ENCODE measurements around the gene SH3PXD2B.
A peak's percentile ranks its signal among the peaks of the same experiment; 100 is the strongest.
"Not testable (repeated sequence)": the region's sequence is repeated elsewhere in the genome, so short reads cannot be mapped to it uniquely, and the experiment has no call there.

The SH3PXD2B gene

DNA sequence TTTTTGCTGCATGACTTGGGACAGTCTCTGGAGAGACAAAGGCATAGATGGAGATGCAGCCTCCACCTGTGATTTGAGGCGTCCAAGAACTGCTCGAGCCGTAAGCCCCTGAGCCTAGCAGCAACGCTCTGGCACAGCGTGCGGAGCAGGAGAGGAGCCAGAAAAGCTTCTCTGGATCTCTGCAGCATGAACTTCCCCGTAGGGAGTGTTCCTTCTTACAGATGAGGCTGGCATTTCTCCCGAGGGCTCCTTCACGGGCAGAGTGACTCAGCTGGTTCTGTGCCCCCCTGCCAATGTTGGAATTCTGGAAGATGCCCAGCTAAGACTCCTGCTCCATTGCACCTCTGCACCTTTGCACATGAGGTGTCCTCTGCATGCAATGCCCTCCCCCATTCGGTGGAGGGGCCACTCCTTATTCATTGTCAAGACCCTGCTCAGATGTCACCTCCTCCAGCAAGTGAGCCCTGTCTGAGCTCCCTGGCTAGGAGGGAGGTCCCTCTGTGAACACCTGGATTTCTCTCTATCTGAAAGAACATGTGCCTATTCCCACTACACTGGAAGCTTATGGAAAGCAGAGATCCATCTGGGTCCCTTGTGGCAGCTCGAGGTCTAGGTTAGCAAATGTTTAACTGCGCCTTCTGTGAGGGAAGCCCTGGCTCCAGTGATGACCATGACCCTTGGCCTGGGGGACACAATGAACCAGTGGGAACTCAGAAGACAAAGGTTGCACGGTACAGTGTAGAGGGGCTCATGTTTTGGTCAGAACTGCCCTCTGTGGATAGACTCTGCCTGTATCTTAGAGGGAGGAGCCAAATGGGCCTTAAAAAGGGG is 39.6 kb downstream of the SH3PXD2B start:
- Histone ChIP-seq H3K4me1 (peaks cover 90% of the 10 kb centered on the region), H3K27me3 (no peaks in the 10 kb centered on the region), H4K20me1 (peaks cover 8% of the 10 kb centered on the region; the same call in 1 of the 2 replicates), H3K9ac (no peak overlapping the region; the same call in 1 of the 2 replicates), H3K4me3 (no peak overlapping the region), H3K36me3 (peaks cover 5% of the 10 kb centered on the region; the same call in 1 of the 2 replicates), H3K9me3 (no peaks in the 10 kb centered on the region), H3K27ac (no peak overlapping the region), H3K4me2 (peak overlapping the region; percentile 72)
- TF ChIP-seq Cebpa-rat (IDR thresholded peaks at IDR 0.05), result no peak

DNA sequence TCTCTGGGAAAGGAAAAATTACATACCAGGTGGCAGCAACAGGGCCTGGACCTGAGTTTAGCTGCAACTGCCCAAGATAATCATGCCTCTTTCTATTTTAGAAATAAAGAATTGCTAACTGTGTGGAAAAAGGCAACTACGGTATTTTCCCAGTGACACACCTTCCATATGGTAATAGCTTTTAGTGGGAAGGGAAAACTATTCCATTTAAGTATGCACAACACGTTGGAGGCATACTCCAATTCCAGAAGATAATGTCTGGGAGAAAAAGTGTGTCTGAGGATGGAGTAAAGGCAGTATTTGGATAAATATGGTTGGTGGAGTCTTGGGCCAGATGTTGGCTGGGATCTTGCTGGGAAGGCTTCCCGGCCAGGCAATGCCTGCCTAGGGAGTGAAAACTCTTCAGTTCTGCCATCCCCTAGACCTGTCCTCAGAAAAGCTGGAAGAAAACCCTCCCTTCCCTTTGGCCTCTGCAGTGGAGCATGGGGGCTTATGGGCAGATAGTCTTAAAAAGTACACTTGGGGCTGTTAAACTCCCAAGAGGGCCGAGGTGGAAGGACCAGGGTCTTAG is 40.6 kb downstream of the SH3PXD2B start:
- H3K9ac ChIP-seq, result no peak overlapping the region; the same call in 1 of the 2 replicates
- H3K4me2 ChIP-seq, result peak overlapping the region; percentile 72
- H3K4me3 ChIP-seq, result no peak overlapping the region
- H3K4me1 ChIP-seq, result peaks cover 82% of the 10 kb centered on the region
- H3K9me3 ChIP-seq, result no peaks in the 10 kb centered on the region
- peaks cover 8% of the 10 kb centered on the region; the same call in 1 of the 2 replicates for H4K20me1 ChIP-seq
- H3K27me3 ChIP-seq, result no peaks in the 10 kb centered on the region
- TF ChIP-seq Cebpa-rat (IDR thresholded peaks at IDR 0.05), result no peak
- H3K27ac ChIP-seq, result peak overlapping the region; percentile 70; the same call in 1 of the 2 replicates
- peaks cover 5% of the 10 kb centered on the region; the same call in 1 of the 2 replicates for H3K36me3 ChIP-seq

DNA sequence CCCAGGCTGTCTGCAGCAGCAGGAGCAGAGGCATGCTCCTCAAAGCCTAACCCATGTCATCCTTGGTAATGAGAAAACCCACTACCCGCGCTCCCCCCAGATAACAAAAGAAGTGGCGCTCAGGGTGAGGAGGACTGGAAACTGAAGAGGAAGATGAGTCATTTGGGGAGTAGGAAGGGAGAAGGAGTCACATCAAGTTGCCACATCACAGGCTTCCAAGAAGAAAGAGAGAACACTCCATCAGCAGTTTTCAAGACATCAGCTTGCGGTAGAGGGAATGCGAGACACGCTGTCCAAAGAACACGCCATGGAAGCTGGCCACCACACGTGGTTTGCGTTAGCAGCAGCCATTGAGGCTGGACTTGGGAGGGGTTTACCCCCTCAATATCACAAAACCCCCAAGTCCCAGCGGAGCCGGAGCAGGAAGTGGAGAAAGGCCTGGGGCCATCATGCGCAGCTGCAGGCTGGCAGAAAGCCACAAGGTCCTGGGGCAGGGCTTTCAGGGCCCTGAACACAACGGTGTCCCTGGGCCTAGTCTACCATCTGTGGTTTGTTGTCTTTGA is 41.5 kb downstream of the SH3PXD2B start:
- Histone ChIP-seq H4K20me1 (peaks cover 8% of the 10 kb centered on the region; the same call in 1 of the 2 replicates), H3K4me2 (peak overlapping the region; percentile 72), H3K4me3 (peak overlapping the region; percentile 4; the same call in 1 of the 2 replicates), H3K27me3 (no peaks in the 10 kb centered on the region), H3K36me3 (no peaks in the 10 kb centered on the region), H3K27ac (peak overlapping the region; percentile 70), H3K9ac (peak overlapping the region; percentile 20; the same call in 1 of the 2 replicates), H3K9me3 (no peaks in the 10 kb centered on the region), H3K4me1 (peaks cover 73% of the 10 kb centered on the region)
- peak; percentile 24; the same call in 1 of the 2 replicates for TF ChIP-seq Cebpa-rat (IDR thresholded peaks at IDR 0.05)

DNA sequence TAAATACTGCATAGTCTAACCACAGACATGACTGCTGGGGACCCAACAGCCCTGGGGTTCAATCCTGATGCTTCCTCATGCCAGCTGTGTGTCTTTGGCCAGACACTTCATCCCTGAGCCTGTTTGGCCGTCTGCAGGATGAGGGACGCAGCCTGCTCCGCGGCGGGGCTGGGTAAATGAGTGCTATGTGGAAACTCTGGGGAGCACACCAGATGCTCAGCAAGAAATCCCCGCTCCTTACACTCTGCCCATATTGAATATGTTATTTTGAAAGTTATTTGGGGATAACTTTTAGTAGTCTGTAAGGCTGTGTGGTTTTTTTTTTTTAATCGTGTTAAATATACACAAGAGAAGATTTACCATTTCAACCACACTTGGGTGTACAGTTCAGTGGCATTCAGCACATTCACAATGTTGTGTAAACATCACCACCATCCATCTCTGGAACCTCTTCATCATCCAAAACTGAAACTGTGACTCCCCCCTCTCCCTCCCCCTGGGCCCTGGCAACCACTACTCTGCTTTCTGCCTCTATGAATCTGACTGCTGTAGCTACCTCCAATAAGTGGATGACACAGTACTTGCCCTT is 42.7 kb downstream of the SH3PXD2B start:
- Histone ChIP-seq H3K27me3 (no peaks in the 10 kb centered on the region), H3K4me2 (peak overlapping the region; percentile 72), H4K20me1 (peaks cover 8% of the 10 kb centered on the region; the same call in 1 of the 2 replicates), H3K4me1 (peaks cover 64% of the 10 kb centered on the region), H3K9ac (peak overlapping the region; percentile 8; the same call in 1 of the 2 replicates), H3K27ac (peak overlapping the region; percentile 70; the same call in 1 of the 2 replicates), H3K9me3 (no peaks in the 10 kb centered on the region), H3K36me3 (no peaks in the 10 kb centered on the region), H3K4me3 (no peak overlapping the region)
- no peak for TF ChIP-seq Cebpa-rat (IDR thresholded peaks at IDR 0.05)

DNA sequence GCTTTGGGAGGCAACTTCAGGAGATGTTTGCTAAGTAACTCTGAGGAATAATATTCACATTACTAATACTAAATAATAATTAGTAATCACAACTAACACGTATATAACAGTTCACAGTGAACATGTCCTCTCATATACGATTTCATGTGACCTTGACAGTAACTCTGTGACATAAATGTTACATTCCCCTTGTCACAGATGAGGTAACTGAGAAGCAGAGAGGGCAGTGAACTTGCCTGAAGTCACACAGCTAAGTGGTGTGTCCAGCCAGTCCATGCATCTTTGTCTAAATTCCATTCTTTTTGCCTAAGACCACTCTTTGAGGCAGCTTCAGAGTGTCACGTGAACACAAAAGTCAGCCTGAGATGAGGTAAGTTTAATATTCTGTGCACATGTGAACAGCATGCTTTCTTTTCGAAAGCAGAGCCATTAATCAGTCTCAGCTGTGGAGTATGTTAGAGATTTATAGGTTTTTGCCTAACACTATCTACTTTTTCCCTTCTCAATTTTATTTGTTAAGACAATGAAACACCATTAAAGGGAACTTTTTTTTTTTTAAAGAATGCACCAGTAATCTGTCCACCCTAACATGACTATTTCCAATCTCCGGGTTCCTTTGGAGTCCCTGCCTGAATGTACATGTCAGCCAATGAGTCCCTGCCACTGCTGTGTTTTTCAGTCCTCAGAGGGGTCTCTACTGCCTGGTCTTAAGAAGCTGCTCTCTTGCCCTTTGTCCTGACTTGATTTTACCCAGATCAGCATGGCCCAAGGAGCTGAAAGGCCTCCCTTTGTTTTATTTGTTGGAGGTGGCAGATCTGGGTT is 43.5 kb downstream of the SH3PXD2B start:
- Histone ChIP-seq H4K20me1 (peaks cover 8% of the 10 kb centered on the region; the same call in 1 of the 2 replicates), H3K9ac (peak overlapping the region; percentile 8; the same call in 1 of the 2 replicates), H3K9me3 (no peaks in the 10 kb centered on the region), H3K27ac (peak overlapping the region; percentile 70; the same call in 1 of the 2 replicates), H3K4me2 (peak overlapping the region; percentile 72), H3K27me3 (no peaks in the 10 kb centered on the region), H3K36me3 (no peaks in the 10 kb centered on the region), H3K4me1 (peaks cover 63% of the 10 kb centered on the region), H3K4me3 (no peak overlapping the region)
- TF ChIP-seq Cebpa-rat (IDR thresholded peaks at IDR 0.05), result no peak

DNA sequence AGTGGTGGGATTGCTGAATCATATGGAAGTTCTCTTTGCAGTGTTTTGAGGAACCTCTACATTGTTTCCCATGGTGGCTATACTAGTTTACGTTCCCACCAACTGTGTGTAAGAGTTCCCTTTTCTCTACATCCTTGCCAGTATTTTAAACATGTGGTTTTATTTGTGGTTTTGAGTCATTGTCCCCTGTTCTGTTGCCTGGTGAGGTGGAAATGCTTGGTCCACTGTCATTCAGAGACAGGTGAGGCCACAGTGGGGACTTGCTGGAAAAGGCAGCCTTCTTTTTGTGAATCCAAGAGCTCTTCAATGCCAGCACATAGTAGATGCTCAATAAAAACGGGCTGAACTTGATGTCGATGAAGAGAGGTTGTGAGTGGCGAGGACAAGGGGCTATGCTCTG is 44.2 kb downstream of the SH3PXD2B start:
- Histone ChIP-seq H3K4me2 (peak overlapping the region; percentile 34), H3K9ac (no peak overlapping the region), H3K27me3 (no peaks in the 10 kb centered on the region), H3K4me1 (peaks cover 57% of the 10 kb centered on the region), H3K9me3 (no peaks in the 10 kb centered on the region), H3K36me3 (0 out of 2 replicates have a peak, but pooled peaks cover 2% of the 10 kb centered on the region), H4K20me1 (peaks cover 8% of the 10 kb centered on the region; the same call in 1 of the 2 replicates), H3K4me3 (no peak overlapping the region), H3K27ac (no peak overlapping the region)
- TF ChIP-seq Cebpa-rat (IDR thresholded peaks at IDR 0.05), result no peak

DNA sequence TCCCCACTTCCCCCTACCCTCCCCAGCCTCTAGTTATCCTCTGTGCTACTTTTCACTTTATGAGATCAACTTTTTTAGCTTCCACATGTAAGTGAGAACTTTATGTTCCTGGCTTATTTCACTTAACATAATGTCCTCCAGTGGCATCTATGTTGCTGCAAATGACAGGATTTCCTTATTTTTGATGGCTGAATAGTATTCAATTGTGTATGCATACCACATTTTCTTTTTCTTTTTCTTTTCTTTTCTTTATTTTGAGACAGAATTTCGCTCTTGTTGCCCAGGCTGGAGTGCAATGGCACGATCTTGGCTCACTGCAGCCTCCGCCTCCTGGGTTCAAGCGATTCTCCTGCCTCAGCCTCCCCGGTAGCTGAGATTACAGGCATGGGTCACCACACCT is 44.8 kb downstream of the SH3PXD2B start:
- not testable (repeated sequence) for H3K4me3 ChIP-seq, H3K36me3 ChIP-seq, H3K9me3 ChIP-seq, H4K20me1 ChIP-seq, H3K4me2 ChIP-seq, H3K9ac ChIP-seq, H3K27ac ChIP-seq, H3K27me3 ChIP-seq
- peaks cover 50% of the 10 kb centered on the region for H3K4me1 ChIP-seq

DNA sequence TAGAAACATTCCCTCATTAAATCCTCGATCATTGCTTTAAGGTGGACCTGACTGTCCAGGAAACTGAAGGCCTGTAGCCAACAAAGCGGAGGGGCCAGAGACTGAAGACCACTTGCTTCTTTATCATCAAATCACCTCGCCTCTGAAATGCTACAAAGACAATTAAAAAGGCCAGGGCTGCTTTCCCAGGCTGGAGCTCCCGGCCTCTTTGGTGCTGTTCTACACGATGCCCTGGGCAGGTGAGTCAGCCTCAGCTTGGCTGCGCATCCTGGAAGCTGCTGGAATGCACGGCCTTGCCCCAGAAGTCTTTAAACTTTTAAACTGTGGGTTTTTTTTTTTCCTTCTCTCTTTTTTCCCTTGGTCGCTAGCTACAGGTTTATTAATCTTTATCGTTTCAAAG is 46.5 kb downstream of the SH3PXD2B start:
- Histone ChIP-seq H3K9me3 (peaks cover 3% of the 10 kb centered on the region; the same call in 1 of the 2 replicates), H4K20me1 (no peaks in the 10 kb centered on the region), H3K4me2 (no peak overlapping the region), H3K9ac (no peak overlapping the region), H3K4me3 (no peak overlapping the region), H3K4me1 (peaks cover 33% of the 10 kb centered on the region), H3K36me3 (peaks cover 16% of the 10 kb centered on the region), H3K27me3 (no peaks in the 10 kb centered on the region), H3K27ac (no peak overlapping the region)
- no peak for TF ChIP-seq Cebpa-rat (IDR thresholded peaks at IDR 0.05)

DNA sequence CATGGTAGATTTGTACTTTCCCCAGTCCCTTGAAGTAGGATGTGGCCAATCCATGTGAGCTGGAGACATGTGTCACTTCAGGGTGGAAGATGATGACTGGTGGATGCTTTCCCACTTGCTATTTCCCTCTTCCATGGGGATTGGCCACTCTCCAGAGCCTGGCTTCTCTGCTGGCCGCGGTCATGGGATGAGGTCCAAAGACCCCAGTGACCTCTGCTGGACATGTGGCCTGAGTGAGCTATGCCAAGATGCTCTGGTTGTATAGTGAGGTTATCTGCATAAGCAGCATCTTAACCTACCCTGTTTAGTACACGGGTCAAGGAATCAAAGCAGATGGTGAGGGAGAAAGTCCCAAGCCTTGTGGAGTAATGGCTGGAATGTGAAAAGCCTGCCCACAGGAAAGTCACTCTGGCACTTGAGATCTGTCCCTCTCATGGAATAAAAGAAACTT is 47.1 kb downstream of the SH3PXD2B start:
- no peak overlapping the region for H3K9ac ChIP-seq
- no peak overlapping the region for H3K27ac ChIP-seq
- no peak for TF ChIP-seq Cebpa-rat (IDR thresholded peaks at IDR 0.05)

More for the DNA sequence above, 47.1 kb downstream of the SH3PXD2B start:
- peaks cover 20% of the 10 kb centered on the region for H3K36me3 ChIP-seq
- H3K4me3 ChIP-seq, result no peak overlapping the region
- no peaks in the 10 kb centered on the region for H4K20me1 ChIP-seq
- H3K27me3 ChIP-seq, result no peaks in the 10 kb centered on the region
- H3K9me3 ChIP-seq, result peaks cover 8% of the 10 kb centered on the region; the same call in 1 of the 2 replicates
- H3K4me2 ChIP-seq, result no peak overlapping the region
- peaks cover 28% of the 10 kb centered on the region for H3K4me1 ChIP-seq
